DND-41 (cell line): ENCODE results near the gene ABAT.

ENCODE experiments used
- ATAC-seq: fragments of 200-7000 bp; cut with Tn5 transposase; 3 replicates; pipeline ENCODE4 v1.9.1; 2021; ENCODE audit warnings: low read depth; ENCODE audit not compliant: insufficient read depth
- DNase-seq: peaks from one replicate; pipeline ENCODE4 v3.0.0-alpha.2; 2020
- H2AFZ ChIP-seq: 2 replicates; pipeline ENCODE4 v1.6.0; 2012; ENCODE audit warnings: low read depth, low read length
- H3K27ac ChIP-seq: 2 replicates; pipeline ENCODE4 v1.5.1; 2012; ENCODE audit warnings: low read length, inconsistent platforms
- H3K27me3 ChIP-seq: fragments of 200-600 bp; sonication (generic); 2 replicates; pipeline ENCODE4 v1.6.0; 2012; ENCODE audit warnings: low read length, mild to moderate bottlenecking, inconsistent platforms; ENCODE audit not compliant: insufficient read depth, poor library complexity
- H3K36me3 ChIP-seq: 2 replicates; pipeline ENCODE4 v1.5.1; 2012; ENCODE audit warnings: low read length, inconsistent platforms; ENCODE audit not compliant: insufficient read depth
- H3K4me1 ChIP-seq: 2 replicates; pipeline ENCODE4 v1.5.1; 2012; ENCODE audit warnings: mild to moderate bottlenecking, low read length; ENCODE audit not compliant: insufficient read depth
- H3K4me2 ChIP-seq: 2 replicates; pipeline ENCODE4 v1.6.0; 2012; ENCODE audit warnings: mild to moderate bottlenecking, moderate library complexity, low read length, inconsistent platforms; ENCODE audit not compliant: insufficient read depth
- H3K4me3 ChIP-seq, 2 experiments: fragments of 200-600 bp in 1 of 2; shearing (Covaris generic) in 1 of 2; 2 replicates each; pipeline ENCODE4 v1.5.1; 2012 to 2016; ENCODE audit warnings: inconsistent platforms in 2 of 2, low read length in 2 of 2, mild to moderate bottlenecking in 2 of 2, low read depth in 1 of 2, moderate library complexity in 1 of 2
- H3K79me2 ChIP-seq: 2 replicates; pipeline ENCODE4 v1.6.0; 2012; ENCODE audit warnings: low read length, inconsistent platforms; ENCODE audit not compliant: insufficient read depth
- H3K9ac ChIP-seq: 2 replicates; pipeline ENCODE4 v1.6.0; 2012; ENCODE audit warnings: low read depth, mild to moderate bottlenecking, inconsistent platforms, low read length, moderate library complexity
- H3K9me3 ChIP-seq: 2 replicates; pipeline ENCODE4 v1.5.1; 2012; ENCODE audit warnings: low read length, moderate library complexity, mild to moderate bottlenecking, inconsistent platforms; ENCODE audit not compliant: insufficient read depth, severe bottlenecking
- H4K20me1 ChIP-seq: 2 replicates; pipeline ENCODE4 v1.6.0; 2012; ENCODE audit warnings: low read length; ENCODE audit not compliant: insufficient read depth
- EZH2 ChIP-seq: IDR thresholded peaks from 3 replicates; pipeline ENCODE4 v1.6.1; 2012; ENCODE audit warnings: borderline replicate concordance, low read depth, mild to moderate bottlenecking, moderate library complexity, low read length, inconsistent platforms; ENCODE audit not compliant: severe bottlenecking
- TF ChIP-seq, protein P1 (sequence below): IDR thresholded peaks from 2 replicates; pipeline ENCODE4 v1.5.1; 2012; ENCODE audit warnings: borderline replicate concordance, low read length, moderate library complexity, mild to moderate bottlenecking; ENCODE audit not compliant: poor library complexity, severe bottlenecking; ENCODE audit errors: extremely low read depth

The ABAT gene

DNA sequence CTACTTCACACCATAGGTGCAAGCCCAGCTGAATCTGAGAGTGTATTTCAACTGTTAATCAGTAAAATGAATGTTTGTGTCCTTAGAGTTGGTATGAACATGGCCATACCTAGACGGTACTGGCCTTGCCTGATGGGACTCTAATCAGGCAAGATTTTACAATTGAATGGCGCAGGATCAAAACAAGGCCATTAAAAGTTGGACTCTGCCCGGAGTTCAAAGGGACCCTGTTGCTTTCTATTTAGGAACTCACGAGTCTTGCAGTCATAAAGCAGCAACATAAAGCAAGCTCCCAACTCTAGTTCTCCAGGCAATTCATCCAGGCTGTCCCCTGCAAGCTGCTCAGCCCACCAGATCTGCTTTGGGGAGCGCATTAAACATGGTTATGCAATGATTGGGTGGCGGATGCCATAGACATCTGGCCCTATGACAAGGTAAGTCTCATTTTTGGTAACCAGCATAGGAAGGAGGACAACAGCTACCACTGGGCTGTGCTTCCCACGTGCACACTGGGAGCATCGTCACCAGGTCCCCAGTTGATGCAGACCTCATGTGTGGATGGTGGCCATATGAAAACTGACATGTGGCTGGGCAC, 114.3 kb downstream of the ABAT start:
- H2AFZ ChIP-seq: no peak overlapping the region
- no peak for TF ChIP-seq EZH2
- TF ChIP-seq, protein P1, sequence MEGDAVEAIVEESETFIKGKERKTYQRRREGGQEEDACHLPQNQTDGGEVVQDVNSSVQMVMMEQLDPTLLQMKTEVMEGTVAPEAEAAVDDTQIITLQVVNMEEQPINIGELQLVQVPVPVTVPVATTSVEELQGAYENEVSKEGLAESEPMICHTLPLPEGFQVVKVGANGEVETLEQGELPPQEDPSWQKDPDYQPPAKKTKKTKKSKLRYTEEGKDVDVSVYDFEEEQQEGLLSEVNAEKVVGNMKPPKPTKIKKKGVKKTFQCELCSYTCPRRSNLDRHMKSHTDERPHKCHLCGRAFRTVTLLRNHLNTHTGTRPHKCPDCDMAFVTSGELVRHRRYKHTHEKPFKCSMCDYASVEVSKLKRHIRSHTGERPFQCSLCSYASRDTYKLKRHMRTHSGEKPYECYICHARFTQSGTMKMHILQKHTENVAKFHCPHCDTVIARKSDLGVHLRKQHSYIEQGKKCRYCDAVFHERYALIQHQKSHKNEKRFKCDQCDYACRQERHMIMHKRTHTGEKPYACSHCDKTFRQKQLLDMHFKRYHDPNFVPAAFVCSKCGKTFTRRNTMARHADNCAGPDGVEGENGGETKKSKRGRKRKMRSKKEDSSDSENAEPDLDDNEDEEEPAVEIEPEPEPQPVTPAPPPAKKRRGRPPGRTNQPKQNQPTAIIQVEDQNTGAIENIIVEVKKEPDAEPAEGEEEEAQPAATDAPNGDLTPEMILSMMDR: no peak
- no peaks in the 10 kb centered on the region for H3K9me3 ChIP-seq
- no peaks in the 10 kb centered on the region for H3K27me3 ChIP-seq
- no peak overlapping the region for H3K4me2 ChIP-seq
- no peak overlapping the region for H3K4me3 ChIP-seq
- DNase-seq: no peak
- H3K27ac ChIP-seq: no peak overlapping the region
- H3K79me2 ChIP-seq: peaks cover 30% of the 10 kb centered on the region
- H3K9ac ChIP-seq: no peak overlapping the region; the same call in 1 of the 2 replicates
- peaks cover 4% of the 10 kb centered on the region; the same call in 1 of the 2 replicates for H3K36me3 ChIP-seq
- H3K4me1 ChIP-seq: peaks cover 24% of the 10 kb centered on the region
- no peaks in the 10 kb centered on the region for H4K20me1 ChIP-seq
- no peak for ATAC-seq

DNA sequence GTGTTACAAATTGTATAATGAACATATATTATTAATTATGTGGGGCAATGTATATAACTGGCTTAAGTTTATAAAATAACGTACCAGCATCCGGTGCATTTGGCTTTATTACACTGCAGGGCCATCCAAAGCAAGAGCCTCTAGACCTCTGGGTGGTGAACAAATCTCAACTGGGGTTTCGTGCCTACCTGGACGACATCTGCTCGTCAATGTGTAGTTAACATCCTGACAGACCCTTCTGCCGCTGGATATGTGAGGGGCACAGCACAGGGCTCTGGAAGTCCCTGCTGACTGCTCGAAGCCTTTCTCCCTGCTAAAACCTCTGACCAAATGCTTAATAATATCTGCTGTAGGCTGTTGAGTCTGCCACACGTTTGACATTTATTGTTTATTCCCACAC, 120.7 kb downstream of the ABAT start:
- H3K27me3 ChIP-seq: no peaks in the 10 kb centered on the region
- no peak for ATAC-seq
- H3K27ac ChIP-seq: peak overlapping the region; percentile 95
- H3K36me3 ChIP-seq: peaks cover 15% of the 10 kb centered on the region
- peak overlapping the region; percentile 89 for H3K4me2 ChIP-seq
- peaks cover 11% of the 10 kb centered on the region; the same call in 1 of the 2 replicates for H4K20me1 ChIP-seq
- H2AFZ ChIP-seq: no peak overlapping the region
- peaks cover 75% of the 10 kb centered on the region for H3K4me1 ChIP-seq
- no peaks in the 10 kb centered on the region for H3K9me3 ChIP-seq
- peak overlapping the region; percentile 81 for H3K9ac ChIP-seq
- TF ChIP-seq EZH2: no peak
- TF ChIP-seq, protein P1: no peak
- peak overlapping the region; percentile 83 to 90; a peak in 3 of 4 replicates for H3K4me3 ChIP-seq
- DNase-seq: peak; percentile 43
- peaks cover 92% of the 10 kb centered on the region for H3K79me2 ChIP-seq

GRCh38 chr16:8795818-8796217, 121.4 kb downstream of the ABAT start:
- H3K27ac ChIP-seq: peak overlapping the region; percentile 95
- peak overlapping the region; percentile 15; the same call in 1 of the 2 replicates for H2AFZ ChIP-seq
- DNase-seq: peak; percentile 60
- peaks cover 15% of the 10 kb centered on the region; the same call in 1 of the 2 replicates for H4K20me1 ChIP-seq
- peak overlapping the region; percentile 83 to 90; a peak in 3 of 4 replicates for H3K4me3 ChIP-seq
- peaks cover 18% of the 10 kb centered on the region for H3K36me3 ChIP-seq
- H3K79me2 ChIP-seq: peaks cover 97% of the 10 kb centered on the region
- peak overlapping the region; percentile 81 for H3K9ac ChIP-seq
- H3K4me1 ChIP-seq: peaks cover 81% of the 10 kb centered on the region
- ATAC-seq: no peak; the same call in 2 of the 3 replicates
- TF ChIP-seq EZH2: no peak
- TF ChIP-seq, protein P1: no peak
- H3K9me3 ChIP-seq: no peaks in the 10 kb centered on the region
- H3K4me2 ChIP-seq: peak overlapping the region; percentile 89
- no peaks in the 10 kb centered on the region for H3K27me3 ChIP-seq
